ENCODE results near the gene FCHO1.
A peak's percentile ranks its signal among the peaks of the same experiment; 100 is the strongest.
"Not testable (repeated sequence)": the region's sequence is repeated elsewhere in the genome, so short reads cannot be mapped to it uniquely, and the experiment has no call there.

FCHO1 gene

GRCh38 chr19:17778968-17779929, 28.0 kb downstream of the FCHO1 start:
- H3K4me3 ChIP-seq (ENCODE audit: control insufficient read depth, low read depth, low read length) = no peak overlapping the region
- no peak for TF ChIP-seq CTCF (IDR thresholded peaks at IDR 0.05; ENCODE audit: control insufficient read depth, insufficient read depth, low read depth, low read length, missing control alignments)

GRCh38 chr19:17780781-17781180, 29.5 kb downstream of the FCHO1 start:
- TF ChIP-seq CTCF (IDR thresholded peaks at IDR 0.05; ENCODE audit: control insufficient read depth, insufficient read depth, low read depth, low read length, missing control alignments) = no peak
- DNase-seq (ENCODE audit: low read depth) = no peak
- no peak overlapping the region for H3K4me3 ChIP-seq (ENCODE audit: control insufficient read depth, low read depth, low read length)

More at GRCh38 chr19:17778968-17779929, 28.0 kb downstream of the FCHO1 start:
- no peak for DNase-seq (ENCODE audit: low read depth)

- H3K4me3 ChIP-seq (ENCODE audit: control insufficient read depth, low read depth, low read length); DNase-seq (ENCODE audit: low read depth): not testable (repeated sequence)
Measured at GRCh38 chr19:17783721-17784120, 32.4 kb downstream of the FCHO1 start.

GRCh38 chr19:17784201-17785008, 33.1 kb downstream of the FCHO1 start:
- no peak overlapping the region for H3K4me3 ChIP-seq (ENCODE audit: control insufficient read depth, low read depth, low read length)
- no peak for DNase-seq (ENCODE audit: low read depth)
- peak; percentile 81 for TF ChIP-seq CTCF (IDR thresholded peaks at IDR 0.05; ENCODE audit: control insufficient read depth, insufficient read depth, low read depth, low read length, missing control alignments)

- no peak for DNase-seq (ENCODE audit: low read depth)
- TF ChIP-seq CTCF (IDR thresholded peaks at IDR 0.05; ENCODE audit: control insufficient read depth, insufficient read depth, low read depth, low read length, missing control alignments) = no peak
- no peak overlapping the region for H3K4me3 ChIP-seq (ENCODE audit: control insufficient read depth, low read depth, low read length)
Measured at GRCh38 chr19:17787274-17787913, 36.1 kb downstream of the FCHO1 start.

- no peak for TF ChIP-seq CTCF (IDR thresholded peaks at IDR 0.05; ENCODE audit: control insufficient read depth, insufficient read depth, low read depth, low read length, missing control alignments)
- no peak for DNase-seq (ENCODE audit: low read depth)
- H3K4me3 ChIP-seq (ENCODE audit: control insufficient read depth, low read depth, low read length) = no peak overlapping the region
Measured at GRCh38 chr19:17788632-17789031, 37.4 kb downstream of the FCHO1 start.

Measured in AG09309 (cell line).